Large intestine (tissue), 3 donors: ENCODE measurements around the gene SLIT2. TPM values are rescaled to one million over a fixed set of nuclear protein-coding genes. Genes with fewer than 3 reads are reported as not detected.
A peak's percentile ranks its signal among the peaks of the same experiment; 100 is the strongest.

Experiments
- DNase-seq, 2 donors: peaks; one replicate each; pipeline versions ENCODE4 v3.0.0 to v3.0.0-alpha.2; 2013
- H3K27ac ChIP-seq: one replicate; pipeline ENCODE4 v1.5.1; 2013; ENCODE audit warnings: low read length
- H3K27me3 ChIP-seq: 2 replicates; pipeline ENCODE4 v1.6.1; 2013; ENCODE audit warnings: low read length; ENCODE audit not compliant: control insufficient read depth, insufficient read depth
- H3K36me3 ChIP-seq: 2 replicates; pipeline ENCODE4 v1.6.1; 2013; ENCODE audit warnings: low read length; ENCODE audit not compliant: control insufficient read depth, insufficient read depth
- H3K4me1 ChIP-seq: one replicate; pipeline ENCODE4 v1.6.1; 2013; ENCODE audit warnings: low read length; ENCODE audit not compliant: control insufficient read depth, insufficient read depth
- H3K4me3 ChIP-seq: one replicate; pipeline ENCODE4 v1.5.1; 2013; ENCODE audit warnings: low read length
- H3K9me3 ChIP-seq: one replicate; pipeline ENCODE4 v1.6.1; 2013; ENCODE audit warnings: mild to moderate bottlenecking, low read depth, low read length, moderate library complexity; ENCODE audit not compliant: control insufficient read depth
- WGBS: methylation state at CpG from one replicate; pipeline ENCODE4 v1.1.5; 2013; ENCODE audit warnings: low lambda C conversion rate; ENCODE audit not compliant: insufficient coverage; 5-methylcytosine and 5-hydroxymethylcytosine counted together
- polyA plus RNA-seq: library from polyadenylated mRNA; unstranded; fragments of 120-200 nt; gene quantifications from one replicate; pipeline ENCODE4 v1.2.1, GENCODE V29; 2013

Gene SLIT2
- polyA plus RNA-seq, 1 donor: 9.4 TPM

- Histone ChIP-seq H3K27me3 (peaks cover 45% of the 10 kb centered on the region), H3K4me1 (peaks cover 21% of the 10 kb centered on the region), H3K36me3 (no peaks in the 10 kb centered on the region), H3K27ac (no peak overlapping the region), H3K9me3 (peaks cover 5% of the 10 kb centered on the region), H3K4me3 (peak overlapping the region; percentile 60)
- WGBS: no CpG with 5 or more reads among the region's 55 CpGs
- peak; percentile 5 to 43 for DNase-seq
Observed at GRCh38 chr4:20252656-20253282, 1.1 kb downstream of the SLIT2 start.

- Histone ChIP-seq H3K4me1 (peaks cover 21% of the 10 kb centered on the region), H3K27ac (no peak overlapping the region), H3K27me3 (peaks cover 45% of the 10 kb centered on the region), H3K4me3 (peak overlapping the region; percentile 60), H3K9me3 (peaks cover 5% of the 10 kb centered on the region), H3K36me3 (no peaks in the 10 kb centered on the region)
- DNase-seq: peak in 1 of 2 donors; percentile 25
- no CpG with 5 or more reads among the region's 21 CpGs for WGBS
Observed at GRCh38 chr4:20253283-20253734, 1.6 kb downstream of the SLIT2 start.

- DNase-seq: peak in 1 of 2 donors; percentile 35
- WGBS: no CpG with 5 or more reads among the region's 43 CpGs
- Histone ChIP-seq H3K27me3 (peaks cover 45% of the 10 kb centered on the region), H3K36me3 (no peaks in the 10 kb centered on the region), H3K27ac (no peak overlapping the region), H3K4me3 (peak overlapping the region; percentile 60), H3K9me3 (peaks cover 5% of the 10 kb centered on the region), H3K4me1 (peaks cover 21% of the 10 kb centered on the region)
Observed at GRCh38 chr4:20253735-20254409, 2.2 kb downstream of the SLIT2 start.

GRCh38 chr4:20254511-20255250 lies 3.0 kb downstream of the SLIT2 start:
- WGBS: no CpG with 5 or more reads among the region's 72 CpGs
- peak overlapping the region; percentile 60 for H3K4me3 ChIP-seq
- DNase-seq: peak; percentile 4 to 52
- H3K9me3 ChIP-seq: peaks cover 5% of the 10 kb centered on the region
- H3K27me3 ChIP-seq: peaks cover 45% of the 10 kb centered on the region
- H3K4me1 ChIP-seq: peaks cover 21% of the 10 kb centered on the region
- H3K36me3 ChIP-seq: no peaks in the 10 kb centered on the region
- H3K27ac ChIP-seq: no peak overlapping the region

GRCh38 chr4:20255251-20255586 lies 3.5 kb downstream of the SLIT2 start:
- H3K36me3 ChIP-seq: no peaks in the 10 kb centered on the region
- H3K27me3 ChIP-seq: peaks cover 45% of the 10 kb centered on the region
- WGBS: 17% methylated on average over 2 of the region's 8 CpGs
- H3K4me1 ChIP-seq: peaks cover 21% of the 10 kb centered on the region
- peaks cover 5% of the 10 kb centered on the region for H3K9me3 ChIP-seq
- peak overlapping the region; percentile 60 for H3K4me3 ChIP-seq
- no peak for DNase-seq
- no peak overlapping the region for H3K27ac ChIP-seq

- WGBS: 100% methylated on average over 1 of the region's 4 CpGs
- Histone ChIP-seq H3K9me3 (peaks cover 5% of the 10 kb centered on the region), H3K27me3 (peaks cover 45% of the 10 kb centered on the region), H3K4me3 (no peak overlapping the region), H3K36me3 (no peaks in the 10 kb centered on the region), H3K4me1 (peaks cover 21% of the 10 kb centered on the region), H3K27ac (no peak overlapping the region)
- no peak for DNase-seq
Observed at GRCh38 chr4:20255823-20256222, 4.1 kb downstream of the SLIT2 start.

GRCh38 chr4:20256381-20256881 lies 4.7 kb downstream of the SLIT2 start:
- 100% methylated on average over 1 of the region's 2 CpGs for WGBS
- H3K4me3 ChIP-seq: no peak overlapping the region
- no peak for DNase-seq
- peaks cover 41% of the 10 kb centered on the region for H3K27me3 ChIP-seq
- H3K9me3 ChIP-seq: peaks cover 5% of the 10 kb centered on the region
- peaks cover 21% of the 10 kb centered on the region for H3K4me1 ChIP-seq
- H3K27ac ChIP-seq: no peak overlapping the region
- no peaks in the 10 kb centered on the region for H3K36me3 ChIP-seq

GRCh38 chr4:20259707-20260106 lies 8.0 kb downstream of the SLIT2 start:
- Histone ChIP-seq H3K36me3 (no peaks in the 10 kb centered on the region), H3K4me3 (no peak overlapping the region)

GRCh38 chr4:20260821-20261220 lies 9.1 kb downstream of the SLIT2 start:
- Histone ChIP-seq H3K4me1 (no peaks in the 10 kb centered on the region), H3K27me3 (peaks cover 4% of the 10 kb centered on the region), H3K9me3 (no peaks in the 10 kb centered on the region), H3K4me3 (no peak overlapping the region), H3K36me3 (no peaks in the 10 kb centered on the region), H3K27ac (no peak overlapping the region)
- no peak for DNase-seq
- WGBS: 60% methylated on average over 1 of the region's 2 CpGs

More at GRCh38 chr4:20259707-20260106, 8.0 kb downstream of the SLIT2 start:
- no peak for DNase-seq
- H3K4me1 ChIP-seq: peaks cover 2% of the 10 kb centered on the region
- H3K9me3 ChIP-seq: peaks cover 3% of the 10 kb centered on the region
- no peak overlapping the region for H3K27ac ChIP-seq
- H3K27me3 ChIP-seq: peaks cover 13% of the 10 kb centered on the region

GRCh38 chr4:20262221-20262620 lies 10.5 kb downstream of the SLIT2 start:
- no peak for DNase-seq
- no peak overlapping the region for H3K4me3 ChIP-seq
- H3K4me1 ChIP-seq: no peaks in the 10 kb centered on the region
- H3K9me3 ChIP-seq: no peaks in the 10 kb centered on the region
- H3K27me3 ChIP-seq: no peaks in the 10 kb centered on the region
- no peaks in the 10 kb centered on the region for H3K36me3 ChIP-seq
- 67% methylated on average over 1 of the region's 2 CpGs for WGBS
- H3K27ac ChIP-seq: no peak overlapping the region
